Measurements from ENCODE around the gene ARRDC1. TPM values are rescaled to one million over a fixed set of nuclear protein-coding genes. Genes with fewer than 3 reads are reported as not detected.
A peak's percentile ranks its signal among the peaks of the same experiment; 100 is the strongest.

The ARRDC1 gene
- polyA plus RNA-seq, 1 of the 3 experiments (the other 2 are of a cell fraction) = 49.7 TPM

- TF ChIP-seq POLR2AphosphoS5 (IDR thresholded peaks at IDR 0.05; ENCODE audit: low read depth, low read length) (0 out of 2 replicates have a peak, but pooled peaks have one; percentile 4), YY1 (IDR thresholded peaks at IDR 0.05; ENCODE audit: low read depth) (no peak), FOSL2 (IDR thresholded peaks at IDR 0.05; ENCODE audit: borderline replicate concordance, low read depth) (no peak), TEAD4 (IDR thresholded peaks at IDR 0.05; ENCODE audit: borderline replicate concordance, insufficient read depth) (no peak)
- H3K9ac ChIP-seq = no peak overlapping the region
- no peak overlapping the region for H2AFZ ChIP-seq (ENCODE audit: low read depth)
- H3K79me2 ChIP-seq (ENCODE audit: insufficient read depth) = peaks cover 63% of the 10 kb centered on the region
- no peak overlapping the region for H3K4me2 ChIP-seq
- 94% methylated on average over 17 of the region's 27 CpGs for WGBS (ENCODE audit: low lambda C conversion rate)
- ChIA-PET CTCF (interaction anchor here (1.3 kb wide), 1 partner anchor 62 kb away, joined by 3 read pairs; the partner anchor contains the start of gene MRPL41), POLR2A (no interaction called here)
- peaks cover 3 to 24% of the 10 kb centered on the region in 2 experiments for H3K36me3 ChIP-seq (replicated peaks in 1 of 2; ENCODE audit: control insufficient read depth in 1 of 2, insufficient read depth in 2 of 2, low read length in 1 of 2)
- H4K20me1 ChIP-seq (ENCODE audit: insufficient read depth) = no peaks in the 10 kb centered on the region
- H3F3A ChIP-seq (replicated peaks; ENCODE audit: insufficient read depth) = peaks cover 8% of the 10 kb centered on the region
- no peaks in the 10 kb centered on the region for H3K9me3 ChIP-seq
- no peak overlapping the region for H3K27ac ChIP-seq (ENCODE audit: low read depth in 2 of 2, low read length in 1 of 2)
- peaks cover 18% of the 10 kb centered on the region in 2 experiments; a peak in 3 of 4 replicates for H3K4me1 ChIP-seq (ENCODE audit: control insufficient read depth in 1 of 2, insufficient read depth in 2 of 2, low read depth in 1 of 2, low read length in 1 of 2)
- H3K9me2 ChIP-seq = no peaks in the 10 kb centered on the region
- DNase-seq = no peak
- no peaks in the 10 kb centered on the region for H3K27me3 ChIP-seq (ENCODE audit: insufficient read depth)
- no peak overlapping the region for H3K4me3 ChIP-seq (ENCODE audit: low read depth in 2 of 2, low read length in 1 of 2)
These were observed 8.4 kb downstream of the ARRDC1 start for GRCh38 chr9:137613738-137614523.

- CTCF ChIA-PET = no interaction called here
- no peak overlapping the region for H3K4me3 ChIP-seq (ENCODE audit: low read depth in 2 of 2, low read length in 1 of 2)
- no peak overlapping the region for H3K4me2 ChIP-seq
- POLR2A ChIA-PET = interaction anchor here (0.6 kb wide), 1 partner anchor 23 kb away, joined by 3 read pairs; no protein-coding TSS in a partner anchor
- no peaks in the 10 kb centered on the region for H4K20me1 ChIP-seq (ENCODE audit: insufficient read depth)
- 91% methylated on average over 14 of the region's 25 CpGs for WGBS (ENCODE audit: low lambda C conversion rate)
- H3K9me3 ChIP-seq = no peaks in the 10 kb centered on the region
- no peaks in the 10 kb centered on the region for H3K27me3 ChIP-seq (ENCODE audit: insufficient read depth)
- DNase-seq = no peak
- H3K9ac ChIP-seq = no peak overlapping the region
- TF ChIP-seq FOSL2 (IDR thresholded peaks at IDR 0.05; ENCODE audit: borderline replicate concordance, low read depth) (no peak), POLR2AphosphoS5 (IDR thresholded peaks at IDR 0.05; ENCODE audit: low read depth, low read length) (no peak), ELF1 (IDR thresholded peaks at IDR 0.05) (no peak), RCOR1 (IDR thresholded peaks at IDR 0.05; ENCODE audit: low read length) (no peak), SIN3A (IDR thresholded peaks at IDR 0.05; ENCODE audit: borderline replicate concordance, low read depth, low read length) (no peak), MXI1 (IDR thresholded peaks at IDR 0.05; ENCODE audit: low read depth, low read length) (no peak), EP300 (IDR thresholded peaks at IDR 0.05; ENCODE audit: borderline replicate concordance in 1 of 2, low read depth in 1 of 2, low read length in 1 of 2) (no peak), USF1 (IDR thresholded peaks at IDR 0.05; ENCODE audit: borderline replicate concordance, low read depth) (no peak), SMC3 (IDR thresholded peaks at IDR 0.05; ENCODE audit: low read depth, low read length) (no peak), MEF2A (IDR thresholded peaks at IDR 0.05; ENCODE audit: borderline replicate concordance, low read depth) (no peak)
- peaks cover 14% of the 10 kb centered on the region for H3F3A ChIP-seq (replicated peaks; ENCODE audit: insufficient read depth)
- peaks cover 18 to 19% of the 10 kb centered on the region in 2 experiments for H3K4me1 ChIP-seq (ENCODE audit: control insufficient read depth in 1 of 2, insufficient read depth in 2 of 2, low read depth in 1 of 2, low read length in 1 of 2)
- no peak overlapping the region; a peak in 1 of 4 replicates for H3K27ac ChIP-seq (ENCODE audit: low read depth in 2 of 2, low read length in 1 of 2)
- H3K9me2 ChIP-seq = no peaks in the 10 kb centered on the region
- H2AFZ ChIP-seq (ENCODE audit: low read depth) = no peak overlapping the region
- H3K36me3 ChIP-seq (replicated peaks in 1 of 2; ENCODE audit: control insufficient read depth in 1 of 2, insufficient read depth in 2 of 2, low read length in 1 of 2) = peaks cover 3 to 24% of the 10 kb centered on the region in 2 experiments
- peaks cover 61% of the 10 kb centered on the region for H3K79me2 ChIP-seq (ENCODE audit: insufficient read depth)
These were observed 9.3 kb downstream of the ARRDC1 start for GRCh38 chr9:137614631-137615386.
